Stimulated activated CD4-positive, alpha-beta T cell treated with anti-CD3 and anti-CD28 coated beads, Interleukin-1b, Interleukin-23, amount 100 ng/mL, for 1 hour (primary cell): ENCODE results near the gene PSME2.

Source experiments
- DNase-seq, 2 donors: peaks; one replicate each; pipeline ENCODE4 v3.0.0-alpha.2; 2020; ENCODE audit warnings: low read depth in 2 of 2

The PSME2 gene

GRCh38 chr14:24093901-24094840 lies 52.2 kb downstream of the PSME2 start, which contains the start of gene PCK2:
Gene PCK2, plus strand, starts transcription at chr14:24094311. Its CDS starts 95 bp downstream, at chr14:24094406.
- peak in 1 of 2 donors; percentile 82 for DNase-seq
